ENCODE results near the gene BBLN.

Gene BBLN

DNA sequence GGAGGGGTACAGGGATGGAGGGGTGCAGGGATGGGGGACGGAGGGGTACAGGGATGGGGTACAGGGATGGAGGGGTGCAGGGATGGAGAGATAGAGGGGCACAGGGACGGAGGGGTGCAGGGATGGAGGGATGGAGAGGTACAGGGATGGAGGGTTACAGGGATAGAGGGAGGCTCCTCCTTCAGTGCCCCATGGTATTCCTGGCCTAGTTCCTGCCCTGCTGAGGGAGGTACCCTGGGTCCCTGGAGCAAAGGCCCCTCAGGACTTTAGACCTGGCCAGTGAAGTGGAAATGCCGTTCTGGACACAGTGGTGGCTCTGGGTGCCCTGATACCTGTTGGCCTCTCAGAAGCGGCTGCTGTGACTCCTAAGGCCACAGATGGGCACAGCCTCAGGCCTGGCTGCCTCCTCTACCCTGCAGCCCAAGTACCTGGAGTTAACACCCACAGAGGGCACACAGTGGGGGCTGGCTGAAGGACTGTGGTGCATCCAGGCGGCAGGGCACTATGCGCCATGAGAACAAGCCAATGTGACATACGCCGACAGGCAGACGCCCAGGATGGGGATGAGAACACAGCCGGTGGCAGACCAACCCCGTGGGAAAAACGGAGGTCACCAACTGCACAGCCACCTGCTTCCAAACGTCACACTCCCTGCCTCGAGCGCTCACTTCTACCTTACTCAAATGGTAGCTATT, 40.9 kb upstream of the BBLN start:
- Histone ChIP-seq H3K27ac (ENCODE audit: poor library complexity, severe bottlenecking) (no peak overlapping the region), H3K9me3 (ENCODE audit: severe bottlenecking) (no peaks in the 10 kb centered on the region), H3K27me3 (ENCODE audit: insufficient read depth, poor library complexity, severe bottlenecking) (no peaks in the 10 kb centered on the region), H3K4me1 (ENCODE audit: insufficient read depth, poor library complexity, severe bottlenecking) (no peaks in the 10 kb centered on the region), H3K36me3 (ENCODE audit: low read depth) (peaks cover 3% of the 10 kb centered on the region; the same call in 1 of the 2 replicates), H3K4me3 (ENCODE audit: severe bottlenecking) (no peak overlapping the region)
- TF ChIP-seq, protein P1, sequence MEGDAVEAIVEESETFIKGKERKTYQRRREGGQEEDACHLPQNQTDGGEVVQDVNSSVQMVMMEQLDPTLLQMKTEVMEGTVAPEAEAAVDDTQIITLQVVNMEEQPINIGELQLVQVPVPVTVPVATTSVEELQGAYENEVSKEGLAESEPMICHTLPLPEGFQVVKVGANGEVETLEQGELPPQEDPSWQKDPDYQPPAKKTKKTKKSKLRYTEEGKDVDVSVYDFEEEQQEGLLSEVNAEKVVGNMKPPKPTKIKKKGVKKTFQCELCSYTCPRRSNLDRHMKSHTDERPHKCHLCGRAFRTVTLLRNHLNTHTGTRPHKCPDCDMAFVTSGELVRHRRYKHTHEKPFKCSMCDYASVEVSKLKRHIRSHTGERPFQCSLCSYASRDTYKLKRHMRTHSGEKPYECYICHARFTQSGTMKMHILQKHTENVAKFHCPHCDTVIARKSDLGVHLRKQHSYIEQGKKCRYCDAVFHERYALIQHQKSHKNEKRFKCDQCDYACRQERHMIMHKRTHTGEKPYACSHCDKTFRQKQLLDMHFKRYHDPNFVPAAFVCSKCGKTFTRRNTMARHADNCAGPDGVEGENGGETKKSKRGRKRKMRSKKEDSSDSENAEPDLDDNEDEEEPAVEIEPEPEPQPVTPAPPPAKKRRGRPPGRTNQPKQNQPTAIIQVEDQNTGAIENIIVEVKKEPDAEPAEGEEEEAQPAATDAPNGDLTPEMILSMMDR (IDR thresholded peaks at IDR 0.05; ENCODE audit: poor library complexity, severe bottlenecking) = no peak
- ATAC-seq (ENCODE audit: low read depth) = peak; percentile 4; the same call in 1 of the 3 replicates
- DNase-seq (ENCODE audit: low spot score) = peak; percentile 48

DNA sequence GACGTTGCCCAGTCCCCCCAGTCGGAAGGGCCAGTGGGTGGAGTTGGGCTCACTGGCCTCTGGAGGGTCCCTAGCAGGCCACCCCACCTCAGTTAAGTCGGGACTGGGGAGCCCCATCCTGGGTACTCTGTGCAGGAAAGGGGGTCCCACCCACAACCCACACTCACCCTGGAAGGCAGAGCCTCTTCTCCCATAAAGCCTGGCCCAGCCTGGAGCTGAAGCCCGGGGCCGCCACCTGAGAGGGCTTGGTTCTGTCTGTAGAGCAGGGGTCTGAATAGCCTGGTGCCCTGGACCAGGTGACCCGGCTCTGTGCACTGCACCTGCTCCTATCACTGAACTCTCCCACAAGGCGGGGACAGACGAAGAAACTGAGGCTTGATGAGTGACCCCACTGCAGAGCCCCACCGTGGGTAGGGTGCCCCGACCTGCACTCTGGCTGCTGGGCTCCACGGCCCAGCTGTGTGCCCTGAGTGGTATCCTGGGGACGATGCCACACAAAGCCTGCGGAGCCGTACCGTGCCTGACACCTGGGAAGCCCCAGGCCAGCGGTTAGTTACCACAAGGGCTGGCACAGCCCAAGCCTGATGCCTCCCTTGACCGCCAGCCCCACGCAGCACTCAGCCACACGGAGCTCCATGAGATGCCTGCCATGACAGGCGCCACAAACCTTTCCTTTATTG, 39.9 kb upstream of the BBLN start:
- TF ChIP-seq, protein P1 (IDR thresholded peaks at IDR 0.05; ENCODE audit: poor library complexity, severe bottlenecking) = no peak
- ATAC-seq (ENCODE audit: low read depth) (no peak), DNase-seq (ENCODE audit: low spot score) (peak; percentile 55)
- Histone ChIP-seq H3K27ac (ENCODE audit: poor library complexity, severe bottlenecking) (no peak overlapping the region), H3K27me3 (ENCODE audit: insufficient read depth, poor library complexity, severe bottlenecking) (no peaks in the 10 kb centered on the region), H3K9me3 (ENCODE audit: severe bottlenecking) (no peaks in the 10 kb centered on the region), H3K4me3 (ENCODE audit: severe bottlenecking) (no peak overlapping the region), H3K4me1 (ENCODE audit: insufficient read depth, poor library complexity, severe bottlenecking) (no peaks in the 10 kb centered on the region), H3K36me3 (ENCODE audit: low read depth) (peaks cover 13% of the 10 kb centered on the region)

DNA sequence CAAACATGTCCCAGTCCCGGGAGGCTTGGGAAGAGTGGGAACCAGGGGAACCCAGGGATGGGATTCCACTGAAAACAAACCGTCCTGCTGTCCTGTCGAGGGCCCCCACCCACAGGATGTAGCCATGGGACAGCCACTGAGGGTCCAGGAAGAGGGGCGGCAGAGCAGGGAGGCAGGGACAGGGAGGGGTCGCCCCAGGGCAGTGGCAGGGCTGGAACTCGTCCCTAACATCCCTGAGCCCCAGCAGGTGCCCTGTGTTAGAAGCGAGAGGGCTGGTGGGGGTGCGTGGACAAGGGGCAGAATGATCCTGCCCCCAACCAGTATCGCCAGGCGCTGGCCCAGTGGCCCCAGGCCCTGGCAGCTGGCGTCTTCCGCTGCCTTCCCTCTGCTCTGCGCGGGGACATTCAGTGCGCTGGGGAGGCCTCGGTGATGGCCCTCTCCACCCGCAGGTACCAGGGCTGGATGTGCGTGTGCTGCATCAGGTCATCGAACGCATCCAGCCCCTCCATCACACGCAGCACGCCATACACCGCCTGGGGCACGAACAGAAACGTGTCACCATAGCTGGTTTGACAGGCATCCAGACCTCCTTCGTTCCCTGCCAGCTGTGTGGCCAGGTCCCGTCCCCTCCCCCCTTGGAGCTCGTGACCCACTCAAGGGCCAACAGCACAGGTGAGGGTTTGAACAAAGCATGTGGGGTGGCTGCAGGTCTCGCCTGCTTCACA, 39.2 kb upstream of the BBLN start:
- TF ChIP-seq, protein P1 (IDR thresholded peaks at IDR 0.05; ENCODE audit: poor library complexity, severe bottlenecking) = no peak
- Histone ChIP-seq H3K4me3 (ENCODE audit: severe bottlenecking) (no peak overlapping the region), H3K27ac (ENCODE audit: poor library complexity, severe bottlenecking) (no peak overlapping the region), H3K4me1 (ENCODE audit: insufficient read depth, poor library complexity, severe bottlenecking) (no peaks in the 10 kb centered on the region), H3K27me3 (ENCODE audit: insufficient read depth, poor library complexity, severe bottlenecking) (no peaks in the 10 kb centered on the region), H3K36me3 (ENCODE audit: low read depth) (peaks cover 15% of the 10 kb centered on the region), H3K9me3 (ENCODE audit: severe bottlenecking) (no peaks in the 10 kb centered on the region)
- DNase-seq (ENCODE audit: low spot score) = peak; percentile 54
- ATAC-seq (ENCODE audit: low read depth) = no peak

DNA sequence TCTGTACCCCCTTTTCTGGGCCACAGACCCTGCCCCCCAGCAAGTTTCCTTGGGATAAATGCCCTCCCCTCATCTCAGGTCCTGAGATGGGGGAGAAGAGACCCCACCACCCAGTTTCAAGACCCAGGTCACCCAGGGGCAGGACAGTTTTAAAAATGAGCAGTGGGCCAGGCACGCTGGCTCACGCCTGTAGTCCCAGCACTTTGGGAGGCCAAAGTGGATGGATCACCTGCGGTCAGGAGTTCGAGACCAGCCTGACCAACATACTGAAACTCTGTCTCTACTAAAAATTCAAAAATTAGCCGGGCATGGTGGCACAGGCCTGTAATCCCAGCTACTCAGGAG, 38.6 kb upstream of the BBLN start:
- ATAC-seq (ENCODE audit: low read depth) (no peak), DNase-seq (ENCODE audit: low spot score) (no peak)
- H3K9me3 ChIP-seq (ENCODE audit: severe bottlenecking) = no peaks in the 10 kb centered on the region

More for the DNA sequence above, 38.6 kb upstream of the BBLN start:
- Histone ChIP-seq H3K27me3 (ENCODE audit: insufficient read depth, poor library complexity, severe bottlenecking) (no peaks in the 10 kb centered on the region), H3K36me3 (ENCODE audit: low read depth) (peaks cover 15% of the 10 kb centered on the region), H3K4me3 (ENCODE audit: severe bottlenecking) (no peak overlapping the region), H3K4me1 (ENCODE audit: insufficient read depth, poor library complexity, severe bottlenecking) (peaks cover 5% of the 10 kb centered on the region), H3K27ac (ENCODE audit: poor library complexity, severe bottlenecking) (no peak overlapping the region)
- TF ChIP-seq, protein P1 (IDR thresholded peaks at IDR 0.05; ENCODE audit: poor library complexity, severe bottlenecking) = no peak

All from RWPE2 (cell line).